Tibial nerve (tissue), 4 donors: Measurements from ENCODE around the gene OXA1L.

ENCODE experiments used
- CTCF ChIP-seq, 5 experiments: fragments of 200-600 bp in 3 of 5; fragments of 450-650 bp in 2 of 5; sonication (generic) in 3 of 5; IDR thresholded peaks; one replicate each; pipeline ENCODE4 v1.5.1; 2016 to 2019; ENCODE audit warnings: antibody characterized with exemption in 5 of 5, mild to moderate bottlenecking in 3 of 5, moderate library complexity in 2 of 5
- EP300 ChIP-seq, 2 donors: sonication (generic); formaldehyde crosslinking; IDR thresholded peaks; one replicate each; pipeline ENCODE4 v1.6.1; 2017; ENCODE audit warnings: antibody characterized with exemption in 2 of 2, mild to moderate bottlenecking in 1 of 2
- POLR2A ChIP-seq, 2 donors: fragments of 450-650 bp; IDR thresholded peaks; one replicate each; pipeline ENCODE4 v1.6.1; 2017; ENCODE audit warnings: antibody characterized with exemption in 2 of 2, mild to moderate bottlenecking in 2 of 2, moderate library complexity in 2 of 2

- TF ChIP-seq POLR2A (IDR thresholded peaks at IDR 0.05), result no peak
- TF ChIP-seq EP300 (IDR thresholded peaks at IDR 0.05), result no peak
- no peak for TF ChIP-seq CTCF (IDR thresholded peaks at IDR 0.05)
Measured at GRCh38 chr14:22796087-22796707, 29.7 kb downstream of the OXA1L start.
